ENCODE data around the gene GABARAPL1. TPM values are rescaled to one million over a fixed set of nuclear protein-coding genes. Genes with fewer than 3 reads are reported as not detected.
A peak's percentile ranks its signal among the peaks of the same experiment; 100 is the strongest.

Gene GABARAPL1
- total and polyA plus RNA-seq, 8 donors: 28.4 to 133 (median 100) TPM

DNA sequence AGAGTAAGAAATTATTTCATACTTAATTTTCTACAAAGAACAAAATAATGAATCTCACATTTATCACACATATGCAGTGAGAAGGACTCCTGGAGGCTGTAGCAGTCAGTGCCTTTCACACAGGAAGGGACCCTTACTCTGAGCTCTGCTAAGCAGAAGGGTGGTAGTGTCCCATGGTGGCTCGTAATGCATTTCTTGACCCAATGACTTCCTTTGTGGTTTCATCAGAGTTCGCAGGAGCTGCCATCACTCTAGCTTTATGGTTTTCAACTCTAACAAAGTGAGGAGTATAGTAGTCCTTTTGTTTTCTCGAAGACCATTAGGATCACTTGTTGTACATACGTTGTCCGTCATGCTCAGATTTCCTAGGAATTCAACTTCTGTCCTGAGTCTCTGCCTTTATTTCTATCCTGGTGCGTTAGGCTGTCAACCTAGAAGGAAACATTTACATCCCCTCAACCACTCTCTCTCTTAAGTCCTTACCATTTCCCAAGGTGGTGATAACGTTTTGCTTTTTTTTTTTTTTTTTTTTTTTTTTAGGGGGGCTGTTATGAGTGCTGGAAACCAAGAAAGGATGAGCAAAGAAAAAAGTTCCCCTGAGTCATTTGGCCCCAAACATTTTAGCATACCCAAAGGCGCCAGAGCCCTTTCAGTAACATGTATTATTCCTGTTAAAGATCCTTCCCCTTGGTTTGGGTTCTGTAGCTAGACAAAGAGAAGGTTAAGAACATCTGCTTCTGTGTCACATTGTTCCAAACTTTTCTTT is 37.2 kb downstream of the GABARAPL1 start:
- no peaks in the 10 kb centered on the region for H3K36me3 ChIP-seq
- WGBS, 5 donors: 46 to 71% (median 66%) methylated on average over 8 of the region's 8 CpGs
- H3K4me1 ChIP-seq: no peaks in the 10 kb centered on the region
- TF ChIP-seq, protein P1, sequence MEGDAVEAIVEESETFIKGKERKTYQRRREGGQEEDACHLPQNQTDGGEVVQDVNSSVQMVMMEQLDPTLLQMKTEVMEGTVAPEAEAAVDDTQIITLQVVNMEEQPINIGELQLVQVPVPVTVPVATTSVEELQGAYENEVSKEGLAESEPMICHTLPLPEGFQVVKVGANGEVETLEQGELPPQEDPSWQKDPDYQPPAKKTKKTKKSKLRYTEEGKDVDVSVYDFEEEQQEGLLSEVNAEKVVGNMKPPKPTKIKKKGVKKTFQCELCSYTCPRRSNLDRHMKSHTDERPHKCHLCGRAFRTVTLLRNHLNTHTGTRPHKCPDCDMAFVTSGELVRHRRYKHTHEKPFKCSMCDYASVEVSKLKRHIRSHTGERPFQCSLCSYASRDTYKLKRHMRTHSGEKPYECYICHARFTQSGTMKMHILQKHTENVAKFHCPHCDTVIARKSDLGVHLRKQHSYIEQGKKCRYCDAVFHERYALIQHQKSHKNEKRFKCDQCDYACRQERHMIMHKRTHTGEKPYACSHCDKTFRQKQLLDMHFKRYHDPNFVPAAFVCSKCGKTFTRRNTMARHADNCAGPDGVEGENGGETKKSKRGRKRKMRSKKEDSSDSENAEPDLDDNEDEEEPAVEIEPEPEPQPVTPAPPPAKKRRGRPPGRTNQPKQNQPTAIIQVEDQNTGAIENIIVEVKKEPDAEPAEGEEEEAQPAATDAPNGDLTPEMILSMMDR (IDR thresholded peaks at IDR 0.05): no peak
- TF ChIP-seq POLR2A (IDR thresholded peaks at IDR 0.05) (no peak), EP300 (IDR thresholded peaks at IDR 0.05) (no peak), POLR2AphosphoS5 (IDR thresholded peaks at IDR 0.05) (no peak)
- peak in 1 of 2 donors; percentile 16 for DNase-seq
- no peak overlapping the region for H3K4me3 ChIP-seq
- peaks cover 0 to 4% (median 0%) of the 10 kb centered on the region in 4 donors for H3K9me3 ChIP-seq
- intact Hi-C loops (cut with DNase I; ENCODE audit: low total_unique reads): no loop called here
- H3K27ac ChIP-seq: no peak overlapping the region
- H3K27me3 ChIP-seq: no peaks in the 10 kb centered on the region

DNA sequence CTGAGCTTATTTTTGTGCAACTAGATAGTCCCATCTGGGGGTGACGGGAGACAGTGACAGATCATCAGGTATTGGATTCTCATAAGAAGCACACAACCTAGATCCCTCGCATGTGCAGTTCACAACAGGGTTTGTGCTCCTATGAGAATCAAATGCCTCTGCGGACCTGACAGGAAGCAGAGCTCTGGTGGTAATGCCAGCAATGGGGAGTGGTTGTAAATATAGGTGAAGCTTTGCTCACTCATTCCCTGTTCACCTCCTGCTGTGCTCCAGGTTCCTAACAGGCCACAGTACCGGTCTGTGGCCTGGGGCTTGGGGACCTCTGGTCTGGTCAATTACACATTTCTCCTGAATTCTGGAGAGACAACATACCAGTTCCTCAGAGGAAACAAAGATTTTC is 39.0 kb downstream of the GABARAPL1 start:
- Histone ChIP-seq H3K36me3 (no peaks in the 10 kb centered on the region), H3K27me3 (no peaks in the 10 kb centered on the region), H3K4me3 (no peak overlapping the region), H3K4me1 (no peaks in the 10 kb centered on the region), H3K9me3 (peaks cover 0 to 21% (median 2%) of the 10 kb centered on the region in 4 donors), H3K27ac (no peak overlapping the region)
- WGBS, 5 donors: 88 to 94% (median 93%) methylated on average over 4 of the region's 4 CpGs
- TF ChIP-seq POLR2AphosphoS5 (IDR thresholded peaks at IDR 0.05) (no peak), POLR2A (IDR thresholded peaks at IDR 0.05) (no peak), EP300 (IDR thresholded peaks at IDR 0.05) (no peak)
- TF ChIP-seq, protein P1 (IDR thresholded peaks at IDR 0.05): no peak
- DNase-seq: no peak
- intact Hi-C loops (cut with DNase I; ENCODE audit: low total_unique reads): no loop called here

DNA sequence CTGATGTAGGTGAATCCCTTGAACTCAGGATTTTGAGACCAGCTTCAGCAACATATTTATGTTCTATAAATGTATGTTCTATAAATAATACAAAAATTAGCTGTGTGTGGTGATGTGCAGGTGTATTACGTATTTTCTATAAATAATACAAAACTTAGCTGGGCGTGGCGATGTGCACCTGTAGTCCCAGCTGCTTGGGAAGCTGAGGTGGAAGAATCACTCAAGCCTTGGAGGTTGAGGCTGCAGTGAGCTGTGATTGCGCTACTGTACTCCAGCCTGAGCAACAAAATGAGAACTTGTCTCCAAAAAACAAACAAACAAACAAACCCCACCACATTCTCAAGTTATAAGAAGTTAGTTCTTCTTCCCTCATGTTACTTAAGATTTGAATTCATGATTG is 39.5 kb downstream of the GABARAPL1 start:
- H3K27me3 ChIP-seq: no peaks in the 10 kb centered on the region
- H3K27ac ChIP-seq: no peak overlapping the region
- no peak overlapping the region for H3K4me3 ChIP-seq
- no peaks in the 10 kb centered on the region for H3K36me3 ChIP-seq
- DNase-seq: no peak
- TF ChIP-seq POLR2A (IDR thresholded peaks at IDR 0.05) (no peak), POLR2AphosphoS5 (IDR thresholded peaks at IDR 0.05) (no peak), EP300 (IDR thresholded peaks at IDR 0.05) (no peak)
- TF ChIP-seq, protein P1 (IDR thresholded peaks at IDR 0.05): no peak
- intact Hi-C loops (cut with DNase I; ENCODE audit: low total_unique reads): no loop called here
- peaks cover 0 to 25% (median 2%) of the 10 kb centered on the region in 4 donors for H3K9me3 ChIP-seq
- H3K4me1 ChIP-seq: no peaks in the 10 kb centered on the region
- 95 to 97% (median 96%) methylated on average over 4 of the region's 4 CpGs for WGBS, 5 donors

DNA sequence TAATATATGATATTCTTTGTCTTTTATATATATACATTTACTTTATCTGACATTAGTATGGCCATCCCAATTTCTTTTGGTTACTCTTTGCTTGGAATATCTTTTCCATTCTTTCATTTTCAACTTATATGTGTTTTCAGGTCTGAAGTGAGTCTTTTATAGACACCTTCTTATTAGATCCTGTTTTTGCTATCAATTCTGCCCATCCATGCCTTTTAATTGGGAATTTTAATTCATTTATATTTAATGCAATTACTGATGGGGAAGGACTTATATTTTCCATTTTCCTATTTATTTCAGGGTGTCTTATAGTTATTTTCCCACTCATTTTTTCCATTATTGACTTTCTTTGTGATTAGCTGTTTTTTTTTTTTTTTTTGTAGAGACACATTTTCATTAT is 43.4 kb downstream of the GABARAPL1 start:
- TF ChIP-seq POLR2AphosphoS5 (IDR thresholded peaks at IDR 0.05) (no peak), EP300 (IDR thresholded peaks at IDR 0.05) (no peak), POLR2A (IDR thresholded peaks at IDR 0.05) (no peak)
- TF ChIP-seq, protein P1 (IDR thresholded peaks at IDR 0.05): no peak
- Histone ChIP-seq H3K9me3 (peaks cover 0 to 25% (median 2%) of the 10 kb centered on the region in 4 donors), H3K36me3 (no peaks in the 10 kb centered on the region), H3K4me3 (no peak overlapping the region), H3K27me3 (no peaks in the 10 kb centered on the region), H3K27ac (no peak overlapping the region), H3K4me1 (no peaks in the 10 kb centered on the region)
- no peak for DNase-seq
- intact Hi-C loops (cut with DNase I; ENCODE audit: low total_unique reads): no loop called here

Data from stomach (tissue), 9 donors.